DOHH2 (cell line): ENCODE results near the gene FBXW7.

ENCODE experiments used
- CTCF ChIP-seq: fragments of 200-600 bp; sonication (generic); IDR thresholded peaks from one replicate; pipeline ENCODE4 v1.5.1; 2014; ENCODE audit warnings: antibody characterized with exemption, mild to moderate bottlenecking, low read depth, low read length; ENCODE audit not compliant: poor library complexity, severe bottlenecking
- EZH2phosphoT487 ChIP-seq: fragments of 200-600 bp; sonication (generic); IDR thresholded peaks from 2 replicates; pipeline ENCODE4 v1.6.1; 2017; ENCODE audit warnings: borderline replicate concordance, mild to moderate bottlenecking, antibody characterized with exemption, low read length, moderate library complexity, mixed read lengths

DNA sequence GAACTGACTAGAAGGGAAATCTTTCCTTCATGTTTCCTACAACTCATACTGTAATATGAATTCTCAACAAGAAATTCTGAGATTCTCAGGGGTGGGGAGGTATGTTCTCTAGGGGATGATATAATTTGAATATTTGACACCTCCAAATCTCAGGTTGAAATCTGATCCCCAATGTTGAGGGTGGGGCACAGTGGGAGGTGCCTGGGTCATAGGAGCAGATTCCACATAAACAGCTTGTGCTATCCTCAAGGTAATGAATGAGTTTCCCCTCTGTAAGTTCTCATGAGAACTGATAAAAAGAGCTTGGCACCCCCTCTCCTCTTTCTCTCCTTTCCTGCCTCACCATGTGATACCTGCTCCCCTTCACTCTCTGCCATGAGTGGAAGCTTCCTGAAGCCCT, 21.5 kb downstream of the FBXW7 start:
- TF ChIP-seq CTCF (no peak), EZH2phosphoT487 (no peak)
